Activated gamma-delta T cell (primary cell): ENCODE data around the gene CDR2L.
"Not testable (repeated sequence)": the region's sequence is repeated elsewhere in the genome, so short reads cannot be mapped to it uniquely, and the experiment has no call there.

ENCODE experiments used
- DNase-seq: peaks from one replicate; lab custom pipeline; 2025; lab: John Stamatoyannopoulos, UW

Gene CDR2L

DNA sequence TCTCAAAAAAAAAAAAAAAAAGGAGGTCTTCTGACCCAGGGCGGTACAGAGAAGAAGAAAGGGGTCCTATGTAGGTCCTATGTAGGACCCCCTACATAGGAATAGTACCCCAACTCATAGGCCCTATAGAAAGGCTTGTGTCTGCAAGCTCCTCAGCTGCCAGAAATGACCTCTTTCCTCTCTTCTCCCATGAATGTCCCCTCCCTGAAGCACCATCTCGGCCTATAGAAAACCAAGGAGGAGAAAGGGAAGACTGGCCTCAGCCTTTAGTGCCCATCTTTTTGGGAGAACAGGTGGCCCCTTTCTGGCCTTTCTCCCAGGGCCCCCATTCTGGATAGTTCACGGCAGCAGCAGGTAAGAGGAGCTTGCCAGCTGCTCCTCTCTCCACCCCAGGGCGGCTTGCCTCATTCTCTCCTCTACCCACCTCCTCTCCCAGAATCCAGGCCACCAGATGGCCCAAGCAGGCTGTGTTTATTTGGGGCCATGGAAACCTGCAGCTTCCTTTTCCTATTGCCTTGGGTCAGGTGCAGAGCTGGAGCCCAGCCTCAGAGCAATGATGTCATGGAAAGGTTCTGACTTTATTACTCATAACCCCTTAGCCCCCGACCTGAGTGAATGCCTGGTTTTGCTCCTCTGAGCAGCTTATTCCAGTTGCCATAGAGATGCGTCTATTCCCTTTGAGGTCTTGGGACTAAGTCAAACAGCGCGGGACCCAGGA, 23.4 kb downstream of the CDR2L start:
- DNase-seq, result no peak

DNA sequence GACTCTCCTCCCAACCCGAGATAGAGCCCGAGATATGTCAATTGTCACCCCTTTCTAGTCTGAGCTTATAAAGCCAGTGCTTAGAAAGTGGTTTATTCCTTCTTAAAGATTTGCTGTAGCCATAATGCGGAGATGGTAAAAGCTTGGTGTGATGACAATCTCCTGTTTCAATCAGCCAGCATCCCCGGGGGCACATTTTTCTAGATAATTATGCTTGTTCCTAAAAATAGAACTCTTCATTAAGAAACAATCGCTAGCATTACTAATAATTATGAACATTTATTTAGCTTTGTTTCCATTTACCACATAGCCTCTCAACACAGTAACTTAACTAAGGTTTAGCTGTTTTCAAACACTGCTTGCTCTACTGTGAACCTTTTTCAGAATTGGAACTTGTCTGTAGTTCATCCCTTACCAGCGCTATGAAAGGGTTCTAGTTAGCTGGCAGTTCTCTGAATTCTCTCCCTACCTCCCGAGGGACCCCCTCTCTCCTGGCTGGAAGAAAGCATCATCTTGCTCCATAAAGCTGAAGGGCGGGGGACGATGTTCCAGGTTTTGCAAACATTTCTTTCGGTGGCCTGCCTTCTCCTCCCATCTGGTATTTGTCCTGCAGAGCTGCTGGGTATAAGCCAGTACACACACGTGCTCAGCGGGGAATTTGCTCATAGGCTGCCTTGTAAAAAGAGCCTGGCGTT, 24.1 kb downstream of the CDR2L start:
- DNase-seq, result no peak

DNA sequence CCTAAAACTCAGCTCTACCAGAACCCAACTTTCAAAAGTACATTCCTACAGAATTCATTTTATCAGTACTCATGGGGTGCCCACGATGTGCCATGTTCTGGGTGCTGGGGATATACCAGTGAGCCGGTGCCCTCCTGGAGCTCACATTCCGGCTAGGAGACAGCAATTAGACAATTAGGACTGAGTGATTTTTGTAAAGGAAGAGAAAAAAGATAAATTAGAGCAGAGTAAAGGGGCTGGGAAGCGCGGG, 24.6 kb downstream of the CDR2L start:
- DNase-seq, result no peak

DNA sequence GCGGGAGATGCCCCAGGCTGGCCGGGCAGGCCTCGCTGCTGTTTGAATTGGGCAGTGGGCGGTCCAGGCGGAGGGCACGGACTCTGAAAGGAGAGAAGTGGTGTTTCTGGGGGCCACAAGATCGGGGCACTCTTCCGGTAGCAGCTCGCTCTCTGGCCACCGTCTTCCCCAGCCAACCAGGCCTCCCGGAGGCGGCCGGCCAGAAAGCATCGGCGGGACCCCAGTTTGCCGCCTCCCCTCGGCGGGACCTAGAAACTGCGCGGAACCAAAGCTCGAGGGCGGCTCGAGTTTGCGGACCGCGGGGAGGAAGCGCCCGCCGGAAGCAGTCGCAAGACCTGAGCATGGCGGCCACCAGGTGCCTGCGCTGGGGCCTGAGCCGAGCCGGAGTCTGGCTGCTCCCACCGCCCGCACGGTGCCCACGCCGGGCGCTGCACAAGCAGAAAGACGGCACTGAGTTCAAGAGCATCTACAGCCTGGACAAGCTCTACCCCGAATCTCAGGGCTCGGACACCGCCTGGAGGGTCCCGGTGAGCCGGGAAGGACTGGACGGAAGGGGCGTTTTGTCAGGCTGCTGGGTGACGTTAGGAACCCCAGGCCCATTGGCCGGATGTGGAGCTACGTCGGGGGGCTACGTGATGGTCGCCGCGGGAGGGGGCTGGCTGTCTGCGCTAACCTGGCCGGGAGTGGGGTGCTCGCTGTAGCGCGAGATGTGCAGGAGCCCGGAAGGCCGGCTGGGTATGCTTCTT, 25.1 kb downstream of the CDR2L start, which contains the start of gene MRPL58:
Gene MRPL58 (plus strand): TSS at position 325 of the 746 bp plus-strand sequence. CDS start 17 bp downstream, at position 342.
- DNase-seq, result peak; percentile 57

DNA sequence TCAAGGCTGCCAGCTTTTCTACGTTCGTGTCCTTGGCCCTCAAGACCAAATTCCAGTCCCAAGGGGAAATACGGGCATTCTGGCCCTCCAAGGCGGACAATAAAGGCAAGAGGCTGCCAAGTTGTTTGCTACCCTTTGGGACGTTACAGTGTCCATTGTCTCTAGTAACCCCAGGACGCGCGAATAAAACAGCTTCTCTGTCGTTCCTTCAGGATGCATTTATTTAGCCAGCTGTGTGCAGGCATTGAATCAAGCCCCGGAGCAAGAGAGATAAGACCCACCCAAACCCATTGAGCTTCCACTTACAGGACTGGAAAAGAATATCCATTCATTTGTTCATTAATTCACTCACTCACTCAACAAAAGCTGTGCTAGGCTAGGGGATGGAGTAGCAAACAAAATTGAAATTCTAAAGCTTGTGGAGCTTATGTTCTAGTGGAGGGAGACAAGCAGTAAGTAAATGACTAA, 25.7 kb downstream of the CDR2L start:
- DNase-seq, result no peak

DNA sequence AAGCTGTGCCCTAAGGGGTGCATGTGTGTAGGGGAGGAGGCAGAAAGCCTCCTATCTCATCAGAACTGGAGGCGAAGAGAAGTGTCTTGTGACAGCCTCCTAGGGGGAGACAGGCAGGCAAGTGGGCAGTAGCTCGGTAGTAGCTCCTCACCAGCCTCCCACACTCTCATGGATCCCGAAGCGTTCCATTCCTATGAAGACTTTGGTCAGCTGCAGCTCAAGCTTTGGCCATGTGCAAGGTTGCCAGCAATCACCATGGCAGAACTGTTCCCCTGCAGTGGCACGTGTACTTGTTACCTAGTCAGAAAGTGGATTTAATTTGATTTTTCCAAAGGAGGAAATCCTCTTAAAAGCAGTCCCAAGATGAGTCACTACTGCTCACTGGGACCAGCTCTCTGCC, 31.7 kb downstream of the CDR2L start:
- no peak for DNase-seq

GRCh38 chr17:75019710-75020109, 32.3 kb downstream of the CDR2L start:
- no peak for DNase-seq

DNA sequence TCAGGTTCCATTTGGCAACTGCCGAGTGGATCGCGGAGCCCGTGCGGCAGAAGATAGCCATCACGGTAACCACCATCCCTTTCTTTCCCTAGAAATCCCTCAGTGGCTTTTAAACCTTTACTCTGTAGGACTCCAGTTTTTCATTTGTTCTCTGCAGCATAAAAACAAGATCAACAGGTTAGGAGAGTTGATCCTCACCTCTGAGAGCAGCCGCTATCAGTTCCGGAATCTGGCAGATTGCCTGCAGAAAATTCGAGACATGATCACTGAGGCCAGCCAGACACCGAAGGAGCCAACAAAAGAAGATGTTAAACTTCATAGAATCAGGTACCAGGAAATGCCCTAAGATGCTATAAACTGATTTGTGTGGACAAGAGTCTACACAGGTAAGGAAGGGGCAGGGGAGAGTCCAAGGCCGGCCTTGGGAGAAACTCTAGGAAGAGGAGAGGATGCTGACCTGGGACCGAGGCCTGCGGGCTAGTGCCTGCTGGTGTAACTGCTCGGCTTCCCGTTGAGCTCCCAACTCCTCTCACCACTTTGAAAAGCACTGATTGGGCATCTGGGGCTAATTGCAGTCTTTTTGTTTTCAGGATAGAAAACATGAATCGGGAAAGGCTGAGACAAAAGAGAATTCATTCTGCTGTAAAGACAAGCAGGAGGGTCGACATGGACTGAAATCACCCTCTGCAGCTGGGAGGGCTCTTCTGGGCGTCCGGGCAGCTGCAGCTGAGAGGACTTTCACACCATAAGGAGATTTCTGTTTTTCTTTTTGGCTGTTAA, 33.1 kb downstream of the CDR2L start:
- no peak for DNase-seq

DNA sequence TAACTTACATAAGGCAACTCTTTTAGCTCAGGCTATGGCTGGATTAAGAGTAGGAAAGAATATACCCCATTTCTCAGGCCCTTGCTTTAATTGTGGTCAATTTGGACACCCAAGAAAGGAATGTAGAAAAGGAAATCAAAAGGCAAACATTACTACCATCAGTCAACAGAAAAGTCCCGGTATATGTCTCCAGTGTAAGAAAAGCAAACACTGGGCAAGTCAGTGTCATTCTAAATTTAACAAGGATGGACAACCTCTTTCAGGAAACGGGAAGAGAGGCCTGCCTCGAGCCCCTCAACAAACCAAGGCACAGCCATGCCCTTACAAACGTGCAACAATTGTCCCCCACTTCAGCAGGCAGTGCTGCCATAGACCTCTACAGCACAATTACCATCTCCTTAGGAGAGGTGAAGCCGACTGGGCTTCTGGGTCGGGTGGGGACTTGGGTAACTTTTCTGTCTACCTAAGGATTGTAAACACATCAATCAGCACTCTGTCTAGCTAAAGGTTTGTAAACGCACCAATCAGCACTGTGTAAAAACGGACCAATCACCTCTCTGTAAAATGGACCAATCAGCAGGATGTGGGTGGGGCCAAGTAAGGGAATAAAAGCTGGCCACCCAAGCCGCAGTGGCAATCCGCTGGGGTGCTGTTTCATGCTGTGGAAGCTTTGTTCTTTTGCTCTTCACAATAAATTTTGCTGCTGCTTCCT, 37.4 kb downstream of the CDR2L start:
- DNase-seq, result no peak

GRCh38 chr17:75025398-75025734, 37.9 kb downstream of the CDR2L start:
- not testable (repeated sequence) for DNase-seq

DNA sequence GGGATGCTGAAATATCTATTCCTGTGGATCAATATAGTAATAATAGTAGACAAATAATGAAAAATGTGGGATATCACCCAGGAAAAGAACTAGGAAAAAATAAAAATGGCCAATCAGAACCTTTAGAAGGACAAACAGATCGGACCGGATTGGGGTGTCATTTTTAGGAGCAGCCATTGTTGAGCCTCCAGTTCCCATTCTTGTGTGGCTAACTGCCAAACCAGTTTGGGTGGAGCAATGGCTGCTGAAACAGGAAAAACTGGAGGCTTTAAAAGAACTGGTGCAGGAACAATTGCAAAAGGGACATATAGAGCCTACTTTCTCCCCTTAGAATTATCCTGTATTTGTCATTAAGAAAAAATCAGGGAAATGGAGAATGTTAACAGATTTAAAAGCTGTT, 39.2 kb downstream of the CDR2L start:
- not testable (repeated sequence) for DNase-seq

GRCh38 chr17:75030161-75030560, 42.7 kb downstream of the CDR2L start:
- DNase-seq, result no peak

GRCh38 chr17:75031972-75032719, 44.7 kb downstream of the CDR2L start:
- no peak for DNase-seq

DNA sequence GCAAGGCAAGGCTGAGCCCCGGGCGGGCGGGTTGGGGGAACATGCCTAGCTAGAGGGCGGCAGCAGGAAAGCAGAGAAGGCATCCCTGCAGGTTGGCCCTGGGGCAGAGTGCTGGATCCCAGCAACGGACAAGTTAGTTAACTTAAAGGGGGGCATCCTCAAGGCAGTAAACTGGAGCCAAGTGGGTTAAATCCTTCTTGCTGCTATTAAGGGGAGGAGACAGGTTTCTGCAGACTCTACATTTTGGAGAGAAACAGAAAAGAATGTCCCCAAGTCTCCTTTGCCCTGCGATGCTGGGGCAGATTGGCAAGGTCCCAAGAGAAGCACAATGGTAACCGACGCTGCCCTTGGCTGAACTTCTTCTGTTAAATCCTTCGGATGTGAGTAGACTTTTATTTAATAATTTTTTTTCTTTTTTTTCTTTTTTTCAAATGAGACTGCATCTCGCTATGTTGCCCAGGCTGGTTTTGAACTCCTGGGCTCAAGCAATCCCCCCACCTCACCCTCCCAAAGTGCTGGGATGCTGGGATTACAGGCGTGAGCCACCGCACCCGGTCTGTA, 45.4 kb downstream of the CDR2L start:
- no peak for DNase-seq

DNA sequence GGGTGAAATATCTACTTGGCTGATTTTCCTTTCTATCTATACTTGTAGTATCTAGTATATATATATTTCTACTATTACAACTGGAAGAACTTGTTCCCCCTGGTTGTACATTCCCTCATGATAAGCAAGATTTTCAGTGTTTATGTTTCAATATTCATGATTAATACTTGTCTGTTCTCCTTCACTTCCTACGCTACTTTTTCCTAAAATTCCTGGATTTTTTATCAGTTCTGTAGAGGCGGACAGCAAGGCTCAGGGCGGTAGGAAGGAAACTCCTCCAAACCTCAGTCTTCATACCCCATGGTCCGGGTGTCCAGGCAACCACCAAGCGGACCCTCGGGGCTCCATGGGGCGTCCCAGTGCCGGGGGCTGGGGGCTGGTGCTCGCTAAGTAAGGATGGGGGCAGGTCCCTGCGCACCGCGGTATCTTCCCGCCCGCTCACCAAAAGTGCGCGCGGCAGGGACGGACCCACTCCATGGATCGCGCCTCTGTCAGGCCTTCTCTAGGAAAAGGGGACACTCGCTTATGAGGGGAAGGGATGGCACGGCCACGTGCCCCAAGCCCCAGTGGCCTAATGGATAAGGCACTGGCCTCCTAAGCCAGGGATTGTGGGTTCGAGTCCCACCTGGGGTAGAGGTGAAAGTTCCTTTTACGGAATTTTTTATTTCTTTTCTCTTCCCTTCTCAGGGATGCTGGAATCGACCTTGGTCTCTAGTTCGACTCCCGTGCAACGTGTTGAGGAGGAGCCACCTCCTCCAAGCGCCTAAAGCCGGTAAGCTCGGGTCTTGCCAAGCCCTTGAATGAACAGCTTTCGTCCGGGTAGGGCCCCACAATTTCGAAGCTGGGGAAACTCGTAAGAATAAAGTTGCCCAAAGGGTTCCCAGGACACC, 46.2 kb downstream of the CDR2L start:
- DNase-seq, result peak; percentile 32

DNA sequence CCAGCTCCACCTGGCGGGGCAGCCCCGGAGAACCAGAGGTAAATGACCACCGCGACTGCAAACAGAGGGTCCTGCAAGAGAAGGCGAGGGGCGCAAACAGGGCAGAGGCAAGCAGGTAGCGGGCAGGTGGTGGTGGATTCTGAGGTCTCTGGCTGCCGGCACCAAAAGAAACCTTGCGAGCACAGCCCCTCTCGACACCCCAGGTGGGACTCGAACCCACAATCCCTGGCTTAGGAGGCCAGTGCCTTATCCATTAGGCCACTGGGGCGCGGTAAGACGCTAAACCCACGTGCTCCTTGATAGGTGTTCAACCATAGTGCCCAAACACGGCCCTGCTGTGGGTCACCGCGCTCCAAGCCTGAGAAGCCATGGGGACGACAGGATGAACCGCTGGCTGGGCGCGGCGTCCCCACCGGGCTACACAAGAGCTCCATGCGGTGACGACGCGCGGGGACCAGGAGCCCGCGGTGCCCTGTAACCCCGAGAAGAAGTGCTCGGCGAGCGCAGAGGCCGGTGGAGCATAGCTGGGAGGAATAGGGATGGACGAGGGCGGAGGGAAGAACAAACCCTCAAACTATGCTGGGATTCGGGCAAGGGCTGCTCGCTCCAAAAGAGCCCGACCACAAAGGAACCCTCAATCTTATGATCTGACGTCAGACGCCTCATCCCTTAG, 46.9 kb downstream of the CDR2L start:
- DNase-seq, result peak; percentile 36

GRCh38 chr17:75036643-75037268, 49.3 kb downstream of the CDR2L start:
- DNase-seq, result no peak

- no peak for DNase-seq
These were observed 51.8 kb downstream of the CDR2L start for GRCh38 chr17:75039238-75039637.
